ENCODE data around the gene SLC35A3. TPM values are rescaled to one million over a fixed set of nuclear protein-coding genes. Genes with fewer than 3 reads are reported as not detected.

Gene SLC35A3
- total RNA-seq = 10 to 100 TPM in 8 of 9 donors, 1 to 10 TPM in 1; 6.3 to 25.9 (median 20.1) TPM
- polyA plus RNA-seq = 10 to 100 TPM in 1 of 3 donors, 1 to 10 TPM in 2; 5.2 to 16.6 (median 9.7) TPM
- long read RNA-seq, donor 1, full-length matches to known transcripts = 8 of 8 reads
- long read RNA-seq, donor 1, partial matches to known transcripts = 0 of 8 reads
- long read RNA-seq, donor 1, other reads (novel, unspliced or antisense) = 0 of 8 reads
- long read RNA-seq, donor 2, full-length matches to known transcripts = 8 of 19 reads
- long read RNA-seq, donor 2, partial matches to known transcripts = 11 of 19 reads
- long read RNA-seq, donor 2, other reads (novel, unspliced or antisense) = 0 of 19 reads
- long read RNA-seq, donor 3, full-length matches to known transcripts = 9 of 9 reads
- long read RNA-seq, donor 3, partial matches to known transcripts = 0 of 9 reads
- long read RNA-seq, donor 3, other reads (novel, unspliced or antisense) = 0 of 9 reads
- long read RNA-seq, donor 4, full-length matches to known transcripts = 5 of 10 reads
- long read RNA-seq, donor 4, partial matches to known transcripts = 2 of 10 reads
- long read RNA-seq, donor 4, other reads (novel, unspliced or antisense) = 3 of 10 reads
- long read RNA-seq, donor 5, full-length matches to known transcripts = 17 of 22 reads
- long read RNA-seq, donor 5, partial matches to known transcripts = 2 of 22 reads
- long read RNA-seq, donor 5, other reads (novel, unspliced or antisense) = 3 of 22 reads
- long read RNA-seq, donor 6, full-length matches to known transcripts = 12 of 14 reads
- long read RNA-seq, donor 6, partial matches to known transcripts = 2 of 14 reads
- long read RNA-seq, donor 6, other reads (novel, unspliced or antisense) = 0 of 14 reads
- long read RNA-seq, donor 7, full-length matches to known transcripts = 1 of 1 reads
- long read RNA-seq, donor 7, partial matches to known transcripts = 0 of 1 reads
- long read RNA-seq, donor 7, other reads (novel, unspliced or antisense) = 0 of 1 reads
- long read RNA-seq, donor 8, full-length matches to known transcripts = 8 of 8 reads
- long read RNA-seq, donor 8, partial matches to known transcripts = 0 of 8 reads
- long read RNA-seq, donor 8, other reads (novel, unspliced or antisense) = 0 of 8 reads
- long read RNA-seq, donor 9, full-length matches to known transcripts = 4 of 4 reads
- long read RNA-seq, donor 9, partial matches to known transcripts = 0 of 4 reads
- long read RNA-seq, donor 9, other reads (novel, unspliced or antisense) = 0 of 4 reads
- long read RNA-seq, donor 10, full-length matches to known transcripts = 2 of 2 reads
- long read RNA-seq, donor 10, partial matches to known transcripts = 0 of 2 reads
- long read RNA-seq, donor 10, other reads (novel, unspliced or antisense) = 0 of 2 reads

DNA sequence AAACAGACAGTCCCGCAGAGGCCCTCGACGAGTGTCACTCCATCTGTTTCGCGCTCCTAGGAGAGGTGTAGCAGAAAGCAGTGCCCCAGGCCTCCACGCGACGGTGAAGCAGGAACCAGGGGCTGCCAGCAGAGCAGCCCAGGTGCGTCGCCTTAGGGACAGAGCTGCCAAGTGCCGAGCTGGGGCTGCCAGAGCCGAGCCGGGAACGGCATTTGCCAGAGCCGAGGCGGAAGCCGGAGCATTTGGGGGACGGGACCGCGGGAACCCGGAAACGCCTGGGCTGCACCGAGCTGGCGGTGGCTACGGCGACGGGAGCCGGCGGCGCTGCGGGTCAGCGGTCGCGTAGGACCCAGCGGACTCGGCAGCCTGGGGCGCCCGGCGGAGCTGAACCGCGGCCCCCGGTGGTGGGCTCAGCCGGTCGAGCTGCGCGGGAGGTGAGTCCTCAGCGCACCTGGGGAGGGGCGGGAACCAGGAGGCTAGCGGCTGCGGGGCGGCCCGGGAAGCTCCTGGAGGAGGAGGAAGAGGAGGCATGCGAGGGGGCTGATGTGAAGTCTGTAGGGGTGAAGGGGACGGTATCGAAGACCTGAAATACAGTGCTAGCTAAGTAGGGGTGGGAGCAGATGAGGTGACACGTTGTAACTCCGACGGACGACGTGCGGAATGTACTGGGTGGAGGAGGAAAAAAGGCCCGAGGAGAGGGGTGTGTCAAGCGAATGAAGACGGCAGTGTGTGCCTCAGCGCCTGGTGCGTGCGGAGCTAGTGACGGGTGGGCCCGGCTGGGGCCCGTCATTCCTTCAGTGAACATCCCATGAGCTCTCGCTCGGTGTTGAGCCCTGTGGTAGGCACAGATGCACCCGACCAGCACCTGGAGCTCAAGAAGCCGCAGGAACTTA lies at the start of gene SLC35A3:
TSS of gene SLC35A3 (plus strand) at position 268 of the 893 bp plus-strand sequence. CDS start 23,559 bp downstream, outside the sequence.
- Histone ChIP-seq H3K9me3 (replicated peaks in 1 of 3) (no peaks in the 10 kb centered on the region), H3K36me3 (replicated peaks in 1 of 2) (no peaks in the 10 kb centered on the region), H3K4me1 (replicated peaks in 1 of 2) (peaks cover 0 to 7% of the 10 kb centered on the region in 2 donors), H3K27me3 (no peaks in the 10 kb centered on the region), H3K27ac (peak within 1 kb of the TSS in 4 of 5 donors; percentile 1 to 77 (median 62)), H3K4me3 (peak within 1 kb of the TSS; percentile 0 to 83 (median 80))
- DNase-seq = peak; percentile 76 to 86 (median 81)
- TF ChIP-seq, protein P1, sequence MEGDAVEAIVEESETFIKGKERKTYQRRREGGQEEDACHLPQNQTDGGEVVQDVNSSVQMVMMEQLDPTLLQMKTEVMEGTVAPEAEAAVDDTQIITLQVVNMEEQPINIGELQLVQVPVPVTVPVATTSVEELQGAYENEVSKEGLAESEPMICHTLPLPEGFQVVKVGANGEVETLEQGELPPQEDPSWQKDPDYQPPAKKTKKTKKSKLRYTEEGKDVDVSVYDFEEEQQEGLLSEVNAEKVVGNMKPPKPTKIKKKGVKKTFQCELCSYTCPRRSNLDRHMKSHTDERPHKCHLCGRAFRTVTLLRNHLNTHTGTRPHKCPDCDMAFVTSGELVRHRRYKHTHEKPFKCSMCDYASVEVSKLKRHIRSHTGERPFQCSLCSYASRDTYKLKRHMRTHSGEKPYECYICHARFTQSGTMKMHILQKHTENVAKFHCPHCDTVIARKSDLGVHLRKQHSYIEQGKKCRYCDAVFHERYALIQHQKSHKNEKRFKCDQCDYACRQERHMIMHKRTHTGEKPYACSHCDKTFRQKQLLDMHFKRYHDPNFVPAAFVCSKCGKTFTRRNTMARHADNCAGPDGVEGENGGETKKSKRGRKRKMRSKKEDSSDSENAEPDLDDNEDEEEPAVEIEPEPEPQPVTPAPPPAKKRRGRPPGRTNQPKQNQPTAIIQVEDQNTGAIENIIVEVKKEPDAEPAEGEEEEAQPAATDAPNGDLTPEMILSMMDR (IDR thresholded peaks at IDR 0.05) = no peak
- TF ChIP-seq POLR2A (IDR thresholded peaks at IDR 0.05) = peak in 1 of 2 donors; percentile 20
- WGBS, 4 donors = 0 to 1% (median 0%) methylated on average over 32 to 74 of the region's 74 CpGs
- intact Hi-C loops (cut with DNase I) = no loop called here

DNA sequence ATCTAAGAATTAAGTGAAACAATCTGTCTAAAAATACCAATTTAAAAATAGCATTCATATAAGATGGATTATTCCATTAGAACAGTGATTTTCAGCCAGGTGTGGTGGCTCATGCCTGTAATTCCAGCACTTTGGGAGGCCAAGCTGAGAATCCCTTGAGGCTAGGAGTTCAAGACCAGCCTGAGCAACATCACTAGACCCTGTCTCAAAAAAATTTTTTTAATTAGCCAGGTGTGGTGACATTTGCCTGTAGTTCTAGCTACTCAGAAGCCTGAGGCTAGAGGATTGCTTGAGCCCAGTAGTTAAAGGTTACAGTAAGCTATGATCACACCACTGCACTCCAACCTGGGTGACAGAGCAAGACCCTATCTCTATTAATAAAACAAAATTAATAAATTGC lies 35.0 kb upstream of the SLC35A3 start:
- Histone ChIP-seq H3K4me3 (no peak overlapping the region), H3K27ac (no peak overlapping the region), H3K9me3 (replicated peaks in 1 of 3) (no peaks in the 10 kb centered on the region), H3K27me3 (no peaks in the 10 kb centered on the region), H3K4me1 (replicated peaks in 1 of 2) (no peaks in the 10 kb centered on the region), H3K36me3 (replicated peaks in 1 of 2) (no peaks in the 10 kb centered on the region)
- TF ChIP-seq, protein P1 (IDR thresholded peaks at IDR 0.05) = no peak
- no peak for TF ChIP-seq POLR2A (IDR thresholded peaks at IDR 0.05)
- no peak for DNase-seq
- intact Hi-C loops (cut with DNase I) = no loop called here

DNA sequence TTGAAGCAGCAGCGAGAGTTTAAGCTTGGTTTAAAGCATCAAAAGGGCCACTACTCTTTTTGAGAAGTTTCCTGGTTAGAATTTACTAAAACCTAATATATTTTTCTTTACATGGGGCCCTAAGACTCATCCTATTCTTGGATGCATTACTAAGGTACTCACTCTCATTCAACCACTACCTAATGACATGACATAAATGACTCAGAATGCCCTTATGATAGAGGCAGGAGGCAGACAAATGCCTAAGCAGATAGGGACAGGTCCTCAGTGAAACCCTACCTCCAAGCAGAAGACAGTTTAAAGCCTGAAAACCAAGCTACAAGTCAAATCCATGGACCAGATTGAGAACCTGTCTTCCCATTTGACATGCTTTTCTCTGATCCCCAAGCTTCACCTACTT lies 34.3 kb upstream of the SLC35A3 start:
- Histone ChIP-seq H3K27me3 (no peaks in the 10 kb centered on the region), H3K9me3 (replicated peaks in 1 of 3) (no peaks in the 10 kb centered on the region), H3K4me1 (replicated peaks in 1 of 2) (no peaks in the 10 kb centered on the region), H3K27ac (no peak overlapping the region), H3K36me3 (replicated peaks in 1 of 2) (no peaks in the 10 kb centered on the region), H3K4me3 (no peak overlapping the region)
- no peak for DNase-seq
- 77 to 89% (median 87%) methylated on average over 1 of the region's 1 CpG for WGBS, 4 donors
- intact Hi-C loops (cut with DNase I) = no loop called here
- TF ChIP-seq, protein P1 (IDR thresholded peaks at IDR 0.05) = no peak
- no peak for TF ChIP-seq POLR2A (IDR thresholded peaks at IDR 0.05)

All from adrenal gland (tissue), 19 donors.